Cardiac muscle cell (in vitro differentiated cells and primary cell): ENCODE data around the gene LAPTM5. TPM values are rescaled to one million over a fixed set of nuclear protein-coding genes. Genes with fewer than 3 reads are reported as not detected.

ENCODE experiments used
- DNase-seq, 2 donors: peaks; one replicate each; pipeline versions ENCODE4 v3.0.0 to v3.0.0-alpha.2; 2010 to 2017; ENCODE audit warnings: low read depth in 1 of 2, low spot score in 1 of 2
- H3K27ac ChIP-seq: fragments of 200-600 bp; sonication (generic); 2 replicates; pipeline ENCODE4 v1.5.1; 2016
- H3K27me3 ChIP-seq: fragments of 200-600 bp; sonication (generic); 2 replicates; pipeline ENCODE4 v1.6.0; 2016; ENCODE audit warnings: control low read depth
- H3K36me3 ChIP-seq: fragments of 200-600 bp; sonication (generic); 2 replicates; pipeline ENCODE4 v1.5.1; 2016; ENCODE audit warnings: control low read depth
- H3K4me1 ChIP-seq: fragments of 200-600 bp; sonication (generic); 2 replicates; pipeline ENCODE4 v1.8.1; 2017; ENCODE audit warnings: low read depth, mild to moderate bottlenecking, mixed run types
- H3K4me3 ChIP-seq: fragments of 200-600 bp; sonication (generic); 2 replicates; pipeline ENCODE4 v1.5.1; 2016; ENCODE audit warnings: mild to moderate bottlenecking
- H3K9me3 ChIP-seq: fragments of 200-600 bp; sonication (generic); 2 replicates; pipeline ENCODE4 v1.5.1; 2017; ENCODE audit warnings: low read depth, mild to moderate bottlenecking, control low read depth
- polyA plus RNA-seq: library from polyadenylated mRNA; unstranded; fragments of >200 nt; fragmentation: Nextera tagmentation; extraction: Ambion mirVana; gene quantifications from 2 replicates; pipeline ENCODE4 v1.2.1, GENCODE V29; 2016
- total RNA-seq: library from RNA; depleted of rRNA; stranded (reverse); fragments of >200 nt; gene quantifications from 2 replicates; pipeline ENCODE4 v1.2.3, GENCODE V29; 2016
- TF ChIP-seq, protein P1 (sequence below): IDR thresholded peaks from 2 replicates; pipeline ENCODE4 v1.5.1; 2012; ENCODE audit warnings: low read depth, mild to moderate bottlenecking, low read length

Gene LAPTM5
- total and polyA plus RNA-seq, 2 experiments from 2014 or later, result 0.10 to 0.45 TPM

DNA sequence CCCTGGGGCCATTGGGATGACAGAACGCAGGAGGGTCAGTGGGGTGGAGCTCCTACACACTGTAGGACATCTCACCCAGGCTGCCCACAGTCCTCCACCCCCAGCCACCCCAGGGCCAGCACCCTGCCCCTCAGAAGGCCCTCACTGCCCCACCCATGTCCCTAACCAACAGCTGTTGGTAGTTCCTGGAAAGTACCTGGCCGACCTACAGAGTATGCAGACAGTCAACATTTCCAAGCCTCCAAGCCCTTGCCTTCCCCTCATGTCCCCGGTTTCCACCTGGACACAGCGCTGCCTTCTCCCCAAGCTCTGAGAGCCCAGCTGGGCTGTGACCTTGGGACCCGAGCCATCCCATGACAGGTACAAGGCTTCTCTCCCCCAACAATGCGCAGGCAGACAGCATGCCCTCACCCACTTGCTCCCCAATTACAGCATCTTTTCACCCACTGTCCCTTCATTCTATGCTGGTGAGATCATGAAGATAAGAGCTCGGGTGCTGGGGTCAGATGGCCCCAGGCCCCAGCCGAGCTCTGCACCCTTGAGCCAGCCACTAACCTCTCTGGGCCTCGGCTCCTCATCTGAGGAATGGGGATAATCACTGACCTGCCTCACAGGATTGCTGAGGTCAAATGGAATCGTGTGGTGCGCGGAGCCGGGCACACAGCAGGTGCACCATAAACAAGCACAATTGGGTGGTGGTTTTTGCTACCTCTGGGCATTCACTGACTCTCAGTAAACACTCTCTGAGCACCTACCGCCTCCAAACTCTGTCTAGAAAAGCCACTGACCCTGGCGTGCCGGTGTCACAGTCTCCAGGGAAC is 11.2 kb downstream of the LAPTM5 start:
- TF ChIP-seq, protein P1, sequence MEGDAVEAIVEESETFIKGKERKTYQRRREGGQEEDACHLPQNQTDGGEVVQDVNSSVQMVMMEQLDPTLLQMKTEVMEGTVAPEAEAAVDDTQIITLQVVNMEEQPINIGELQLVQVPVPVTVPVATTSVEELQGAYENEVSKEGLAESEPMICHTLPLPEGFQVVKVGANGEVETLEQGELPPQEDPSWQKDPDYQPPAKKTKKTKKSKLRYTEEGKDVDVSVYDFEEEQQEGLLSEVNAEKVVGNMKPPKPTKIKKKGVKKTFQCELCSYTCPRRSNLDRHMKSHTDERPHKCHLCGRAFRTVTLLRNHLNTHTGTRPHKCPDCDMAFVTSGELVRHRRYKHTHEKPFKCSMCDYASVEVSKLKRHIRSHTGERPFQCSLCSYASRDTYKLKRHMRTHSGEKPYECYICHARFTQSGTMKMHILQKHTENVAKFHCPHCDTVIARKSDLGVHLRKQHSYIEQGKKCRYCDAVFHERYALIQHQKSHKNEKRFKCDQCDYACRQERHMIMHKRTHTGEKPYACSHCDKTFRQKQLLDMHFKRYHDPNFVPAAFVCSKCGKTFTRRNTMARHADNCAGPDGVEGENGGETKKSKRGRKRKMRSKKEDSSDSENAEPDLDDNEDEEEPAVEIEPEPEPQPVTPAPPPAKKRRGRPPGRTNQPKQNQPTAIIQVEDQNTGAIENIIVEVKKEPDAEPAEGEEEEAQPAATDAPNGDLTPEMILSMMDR, result no peak
- Histone ChIP-seq H3K4me3 (no peak overlapping the region), H3K4me1 (no peaks in the 10 kb centered on the region), H3K27me3 (no peaks in the 10 kb centered on the region), H3K9me3 (no peaks in the 10 kb centered on the region), H3K36me3 (no peaks in the 10 kb centered on the region), H3K27ac (no peak overlapping the region)
- DNase-seq, result no peak

DNA sequence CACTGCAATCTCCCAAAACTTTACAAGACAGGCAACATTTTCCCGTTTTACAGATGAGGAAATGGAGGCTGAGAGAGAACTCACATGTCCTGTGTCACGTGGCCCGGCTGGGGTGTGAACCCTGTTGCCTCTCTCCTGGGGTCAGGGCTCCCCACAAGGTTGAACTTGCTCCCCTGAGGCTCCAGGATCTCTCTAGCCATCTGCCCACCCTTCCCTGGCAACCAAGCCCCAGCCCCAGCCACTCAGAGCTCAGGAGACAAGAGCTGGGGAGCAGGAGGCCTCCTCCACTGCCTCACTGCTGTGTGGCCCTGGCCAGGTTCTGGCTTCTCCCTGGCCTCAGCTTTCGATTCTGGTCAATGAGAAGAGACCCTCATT is 11.8 kb downstream of the LAPTM5 start:
- H3K36me3 ChIP-seq, result no peaks in the 10 kb centered on the region
- no peaks in the 10 kb centered on the region for H3K9me3 ChIP-seq
- H3K27ac ChIP-seq, result no peak overlapping the region
- H3K4me3 ChIP-seq, result no peak overlapping the region
- TF ChIP-seq, protein P1, result no peak
- H3K27me3 ChIP-seq, result no peaks in the 10 kb centered on the region
- DNase-seq, result no peak
- H3K4me1 ChIP-seq, result no peaks in the 10 kb centered on the region

- Histone ChIP-seq H3K4me3 (no peak overlapping the region), H3K27me3 (no peaks in the 10 kb centered on the region), H3K4me1 (no peaks in the 10 kb centered on the region), H3K9me3 (no peaks in the 10 kb centered on the region), H3K36me3 (no peaks in the 10 kb centered on the region), H3K27ac (no peak overlapping the region)
- TF ChIP-seq, protein P1, result no peak
- DNase-seq, result no peak
These were observed 12.3 kb downstream of the LAPTM5 start for GRCh38 chr1:30745156-30745833.

DNA sequence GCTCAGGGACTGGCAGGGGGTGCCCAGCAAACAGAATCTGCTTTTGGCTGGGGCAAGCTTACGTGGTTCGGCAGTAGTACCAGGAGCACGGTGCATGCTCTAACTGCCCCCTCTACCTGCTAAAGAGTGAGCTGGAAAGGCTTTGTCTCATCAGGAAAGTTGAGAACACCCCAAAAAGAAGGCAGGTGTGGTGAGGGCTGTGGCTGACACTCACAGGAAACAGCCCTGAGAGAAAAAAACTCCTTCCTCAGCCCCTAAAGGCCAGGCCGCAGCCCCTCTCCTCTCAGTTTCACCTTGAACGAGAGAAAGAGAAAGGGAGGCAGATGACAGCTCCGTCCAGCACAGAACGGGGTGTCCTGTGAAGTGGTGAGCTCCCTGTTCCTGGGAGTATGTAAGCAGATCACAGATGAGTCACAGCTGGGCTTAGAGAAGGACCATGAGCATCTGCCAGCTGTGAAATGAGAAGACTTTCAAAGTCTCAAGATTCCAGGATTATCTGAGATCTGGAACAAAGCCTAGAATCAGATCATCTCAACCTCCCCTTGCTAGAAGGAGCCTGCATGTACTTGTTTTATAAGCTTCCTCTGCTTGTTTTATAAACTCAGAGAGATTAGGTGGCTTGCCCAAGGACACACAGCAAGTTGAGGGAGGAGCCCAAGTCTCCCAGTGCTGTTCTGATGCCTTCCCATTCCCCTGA is 13.4 kb downstream of the LAPTM5 start:
- TF ChIP-seq, protein P1, result no peak
- Histone ChIP-seq H3K36me3 (no peaks in the 10 kb centered on the region), H3K27ac (no peak overlapping the region), H3K9me3 (no peaks in the 10 kb centered on the region), H3K27me3 (no peaks in the 10 kb centered on the region), H3K4me3 (no peak overlapping the region), H3K4me1 (no peaks in the 10 kb centered on the region)
- DNase-seq, result peak in 1 of 2 donors; percentile 42

DNA sequence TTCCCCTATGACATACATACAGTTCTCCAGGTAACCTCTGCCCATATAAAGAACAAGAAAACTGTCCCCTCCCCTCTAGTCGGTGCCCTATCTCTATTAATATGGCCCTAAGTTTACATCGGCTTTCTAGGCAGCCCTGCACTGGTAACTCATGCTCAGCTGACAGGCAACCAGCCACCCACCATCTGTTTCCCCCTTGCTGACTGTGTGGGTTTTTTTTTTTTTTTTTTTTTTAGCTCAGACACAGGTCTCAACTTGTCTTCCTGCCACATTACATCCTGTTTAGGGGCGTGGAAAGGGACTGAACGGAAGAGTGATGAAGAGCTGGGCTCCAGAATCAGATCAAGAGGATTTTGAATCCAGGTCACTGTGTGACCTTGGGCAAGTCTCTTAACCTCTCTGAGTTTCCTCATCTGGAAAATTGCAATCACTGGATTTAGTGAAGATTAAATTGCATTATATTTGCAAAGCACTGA is 14.0 kb downstream of the LAPTM5 start:
- no peaks in the 10 kb centered on the region for H3K36me3 ChIP-seq
- H3K9me3 ChIP-seq, result no peaks in the 10 kb centered on the region
- no peak overlapping the region for H3K27ac ChIP-seq
- H3K27me3 ChIP-seq, result no peaks in the 10 kb centered on the region
- no peaks in the 10 kb centered on the region for H3K4me1 ChIP-seq
- no peak overlapping the region for H3K4me3 ChIP-seq
- DNase-seq, result no peak
- TF ChIP-seq, protein P1, result no peak
